KMS-11 (cell line): ENCODE results near the gene RBM4B.
A peak's percentile ranks its signal among the peaks of the same experiment; 100 is the strongest.

Experiments used
- H2AFZ ChIP-seq: fragments of 200-600 bp; sonication (generic); 2 replicates; pipeline ENCODE4 v1.6.1; 2016; ENCODE audit warnings: antibody characterized with exemption, mixed run types, low read depth
- H3K27ac ChIP-seq: fragments of 200-600 bp; sonication (generic); 2 replicates; pipeline ENCODE4 v1.6.1; 2016; ENCODE audit warnings: mild to moderate bottlenecking, mixed run types
- H3K27me3 ChIP-seq: fragments of 200-600 bp; sonication (generic); 2 replicates; pipeline ENCODE4 v1.6.1; 2017; ENCODE audit warnings: mild to moderate bottlenecking, low read depth, mixed run types, moderate library complexity; ENCODE audit not compliant: insufficient read depth
- H3K36me3 ChIP-seq: fragments of 200-600 bp; sonication (generic); 2 replicates; pipeline ENCODE4 v1.6.1; 2017; ENCODE audit warnings: mild to moderate bottlenecking, mixed run types; ENCODE audit not compliant: insufficient read depth
- H3K4me1 ChIP-seq: fragments of 200-600 bp; sonication (generic); 2 replicates; pipeline ENCODE4 v1.6.1; 2016; ENCODE audit warnings: mild to moderate bottlenecking, low read depth, mixed run types; ENCODE audit not compliant: poor library complexity, severe bottlenecking
- H3K4me2 ChIP-seq: fragments of 200-600 bp; sonication (generic); 2 replicates; pipeline ENCODE4 v1.7.0; 2016; ENCODE audit warnings: mild to moderate bottlenecking, mixed run types
- H3K4me3 ChIP-seq: fragments of 200-600 bp; sonication (generic); IDR thresholded peaks from 2 replicates; pipeline ENCODE4 v1.6.1; 2017; ENCODE audit warnings: low read depth, low read length, mixed read lengths; ENCODE audit not compliant: insufficient read depth
- H3K79me2 ChIP-seq: fragments of 200-600 bp; sonication (generic); 2 replicates; pipeline ENCODE4 v1.6.1; 2016; ENCODE audit warnings: low read depth, mixed run types; ENCODE audit not compliant: insufficient read depth
- H3K9ac ChIP-seq: fragments of 200-600 bp; sonication (generic); 2 replicates; pipeline ENCODE4 v1.6.1; 2016; ENCODE audit warnings: mild to moderate bottlenecking, mixed run types
- H4K20me1 ChIP-seq: fragments of 200-600 bp; sonication (generic); 2 replicates; pipeline ENCODE4 v1.6.1; 2016; ENCODE audit warnings: mild to moderate bottlenecking, mixed run types; ENCODE audit not compliant: insufficient read depth
- TF ChIP-seq, protein P1 (sequence below): fragments of 200-600 bp; sonication (generic); conservative IDR thresholded peaks from 2 replicates; pipeline ENCODE4 v1.6.1; 2017; ENCODE audit warnings: low read depth, mild to moderate bottlenecking, antibody characterized with exemption, low read length, moderate library complexity, mixed read lengths

RBM4B gene

DNA sequence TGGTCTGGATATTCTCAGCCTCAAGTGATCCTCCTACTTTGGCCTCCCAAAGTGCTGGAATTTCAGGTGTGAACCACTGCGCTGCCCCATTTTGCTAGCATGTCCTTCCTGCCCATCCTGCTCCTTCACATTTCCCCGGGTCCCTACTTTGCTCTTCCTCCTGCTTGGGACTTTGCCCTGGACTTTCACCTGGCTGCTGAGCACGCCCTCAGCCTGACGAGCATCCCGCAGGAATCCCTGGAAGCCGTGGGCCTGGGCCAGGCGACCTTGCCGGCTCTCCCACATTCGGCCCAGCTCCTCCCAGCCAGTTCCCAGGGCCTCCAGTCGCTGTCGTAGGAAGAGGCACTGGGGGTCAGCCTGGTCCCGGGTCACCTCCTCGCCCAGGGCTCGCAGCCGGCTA, 22.6 kb upstream of the RBM4B start:
- H3K4me1 ChIP-seq, result no peaks in the 10 kb centered on the region
- no peaks in the 10 kb centered on the region for H4K20me1 ChIP-seq
- TF ChIP-seq, protein P1, sequence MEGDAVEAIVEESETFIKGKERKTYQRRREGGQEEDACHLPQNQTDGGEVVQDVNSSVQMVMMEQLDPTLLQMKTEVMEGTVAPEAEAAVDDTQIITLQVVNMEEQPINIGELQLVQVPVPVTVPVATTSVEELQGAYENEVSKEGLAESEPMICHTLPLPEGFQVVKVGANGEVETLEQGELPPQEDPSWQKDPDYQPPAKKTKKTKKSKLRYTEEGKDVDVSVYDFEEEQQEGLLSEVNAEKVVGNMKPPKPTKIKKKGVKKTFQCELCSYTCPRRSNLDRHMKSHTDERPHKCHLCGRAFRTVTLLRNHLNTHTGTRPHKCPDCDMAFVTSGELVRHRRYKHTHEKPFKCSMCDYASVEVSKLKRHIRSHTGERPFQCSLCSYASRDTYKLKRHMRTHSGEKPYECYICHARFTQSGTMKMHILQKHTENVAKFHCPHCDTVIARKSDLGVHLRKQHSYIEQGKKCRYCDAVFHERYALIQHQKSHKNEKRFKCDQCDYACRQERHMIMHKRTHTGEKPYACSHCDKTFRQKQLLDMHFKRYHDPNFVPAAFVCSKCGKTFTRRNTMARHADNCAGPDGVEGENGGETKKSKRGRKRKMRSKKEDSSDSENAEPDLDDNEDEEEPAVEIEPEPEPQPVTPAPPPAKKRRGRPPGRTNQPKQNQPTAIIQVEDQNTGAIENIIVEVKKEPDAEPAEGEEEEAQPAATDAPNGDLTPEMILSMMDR, result no peak
- H2AFZ ChIP-seq, result no peak overlapping the region
- no peaks in the 10 kb centered on the region for H3K36me3 ChIP-seq
- no peaks in the 10 kb centered on the region for H3K79me2 ChIP-seq
- H3K27ac ChIP-seq, result no peak overlapping the region
- no peak overlapping the region for H3K4me2 ChIP-seq
- no peak overlapping the region for H3K9ac ChIP-seq
- no peak overlapping the region for H3K4me3 ChIP-seq
- no peaks in the 10 kb centered on the region for H3K27me3 ChIP-seq

- Histone ChIP-seq H3K4me1 (no peaks in the 10 kb centered on the region), H3K9ac (no peak overlapping the region)
- TF ChIP-seq, protein P1, result no peak
Observed at GRCh38 chr11:66698491-66698890, 20.8 kb upstream of the RBM4B start.

DNA sequence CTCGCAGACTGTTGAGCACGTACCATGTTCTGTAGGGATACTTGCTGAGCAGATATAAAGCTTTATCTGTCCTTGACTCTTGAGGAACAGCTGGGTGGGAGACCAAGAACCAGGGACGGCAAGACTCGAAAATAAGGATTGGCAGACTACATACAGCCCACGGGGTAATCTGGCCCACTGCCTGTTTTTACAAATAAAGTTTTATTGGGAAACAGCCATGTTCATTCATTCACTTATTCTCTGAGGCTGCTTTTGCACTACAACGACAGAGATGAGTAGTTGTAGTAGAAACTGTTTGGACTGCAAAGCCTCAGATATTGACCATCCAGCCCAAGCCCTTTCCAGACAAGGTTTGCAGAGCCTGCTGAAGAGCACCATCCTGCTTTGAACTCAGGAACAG, 20.3 kb upstream of the RBM4B start:
- no peaks in the 10 kb centered on the region for H4K20me1 ChIP-seq
- no peak overlapping the region for H3K4me3 ChIP-seq
- no peaks in the 10 kb centered on the region for H3K36me3 ChIP-seq
- TF ChIP-seq, protein P1, result no peak
- H3K4me1 ChIP-seq, result no peaks in the 10 kb centered on the region
- no peaks in the 10 kb centered on the region for H3K79me2 ChIP-seq
- H3K9ac ChIP-seq, result no peak overlapping the region
- H3K27me3 ChIP-seq, result no peaks in the 10 kb centered on the region
- H3K4me2 ChIP-seq, result no peak overlapping the region
- H2AFZ ChIP-seq, result no peak overlapping the region
- no peak overlapping the region for H3K27ac ChIP-seq

More at GRCh38 chr11:66698491-66698890, 20.8 kb upstream of the RBM4B start:
- Histone ChIP-seq H3K36me3 (no peaks in the 10 kb centered on the region), H2AFZ (no peak overlapping the region), H3K27ac (no peak overlapping the region), H3K79me2 (no peaks in the 10 kb centered on the region), H3K27me3 (no peaks in the 10 kb centered on the region), H3K4me2 (no peak overlapping the region), H3K4me3 (no peak overlapping the region), H4K20me1 (no peaks in the 10 kb centered on the region)

GRCh38 chr11:66696146-66696545, 18.5 kb upstream of the RBM4B start:
- no peaks in the 10 kb centered on the region for H3K36me3 ChIP-seq
- no peaks in the 10 kb centered on the region for H3K4me1 ChIP-seq
- H3K4me2 ChIP-seq, result no peak overlapping the region
- no peak overlapping the region for H3K27ac ChIP-seq
- no peak overlapping the region for H3K4me3 ChIP-seq
- H2AFZ ChIP-seq, result no peak overlapping the region
- H3K27me3 ChIP-seq, result no peaks in the 10 kb centered on the region
- TF ChIP-seq, protein P1, result no peak
- H3K79me2 ChIP-seq, result no peaks in the 10 kb centered on the region
- H3K9ac ChIP-seq, result no peak overlapping the region
- H4K20me1 ChIP-seq, result no peaks in the 10 kb centered on the region

- H2AFZ ChIP-seq, result no peak overlapping the region
- H3K27me3 ChIP-seq, result no peaks in the 10 kb centered on the region
- H3K4me1 ChIP-seq, result no peaks in the 10 kb centered on the region
- H3K4me2 ChIP-seq, result no peak overlapping the region
- no peaks in the 10 kb centered on the region for H4K20me1 ChIP-seq
- TF ChIP-seq, protein P1, result peak; percentile 94
- H3K9ac ChIP-seq, result no peak overlapping the region
- no peaks in the 10 kb centered on the region for H3K79me2 ChIP-seq
- no peaks in the 10 kb centered on the region for H3K36me3 ChIP-seq
- no peak overlapping the region for H3K27ac ChIP-seq
- no peak overlapping the region for H3K4me3 ChIP-seq
Observed at GRCh38 chr11:66694732-66695207, 17.1 kb upstream of the RBM4B start.
